ENCODE data around the gene WDR18.
"Not testable (repeated sequence)": the region's sequence is repeated elsewhere in the genome, so short reads cannot be mapped to it uniquely, and the experiment has no call there.

Gene WDR18

GRCh38 chr19:954672-955494 lies 29.3 kb upstream of the WDR18 start:
- no peak overlapping the region for H3K4me3 ChIP-seq (replicated peaks in 1 of 2; ENCODE audit: low read depth in 2 of 2, low read length in 2 of 2)
- DNase-seq (ENCODE audit: low read depth in 2 of 2) = no peak
- no peak for TF ChIP-seq CTCF (IDR thresholded peaks at IDR 0.05; ENCODE audit: low read depth, low read length)

- no peak overlapping the region for H3K4me3 ChIP-seq (replicated peaks in 1 of 2; ENCODE audit: low read depth in 2 of 2, low read length in 2 of 2)
- DNase-seq (ENCODE audit: low read depth in 2 of 2) = no peak
- TF ChIP-seq CTCF (IDR thresholded peaks at IDR 0.05; ENCODE audit: low read depth, low read length) = no peak
These were observed 28.1 kb upstream of the WDR18 start for GRCh38 chr19:955803-956765.

- DNase-seq (ENCODE audit: low read depth in 2 of 2) = no peak
- H3K4me3 ChIP-seq (replicated peaks in 1 of 2; ENCODE audit: low read depth in 2 of 2, low read length in 2 of 2) = no peak overlapping the region
- TF ChIP-seq CTCF (IDR thresholded peaks at IDR 0.05; ENCODE audit: low read depth, low read length) = no peak
These were observed 27.2 kb upstream of the WDR18 start for GRCh38 chr19:956766-957440.

- not testable (repeated sequence) for H3K4me3 ChIP-seq (replicated peaks in 1 of 2; ENCODE audit: low read depth in 2 of 2, low read length in 2 of 2); DNase-seq (ENCODE audit: low read depth in 2 of 2)
These were observed 26.6 kb upstream of the WDR18 start for GRCh38 chr19:957578-957977.

GRCh38 chr19:958967-959855 lies 24.9 kb upstream of the WDR18 start:
- no peak overlapping the region for H3K4me3 ChIP-seq (replicated peaks in 1 of 2; ENCODE audit: low read depth in 2 of 2, low read length in 2 of 2)
- TF ChIP-seq CTCF (IDR thresholded peaks at IDR 0.05; ENCODE audit: low read depth, low read length) = no peak
- DNase-seq (ENCODE audit: low read depth in 2 of 2) = peak in 1 of 2 donors; percentile 44

GRCh38 chr19:960020-960419 lies 24.1 kb upstream of the WDR18 start:
- no peak for DNase-seq (ENCODE audit: low read depth in 2 of 2)
- no peak overlapping the region for H3K4me3 ChIP-seq (replicated peaks in 1 of 2; ENCODE audit: low read depth in 2 of 2, low read length in 2 of 2)
- no peak for TF ChIP-seq CTCF (IDR thresholded peaks at IDR 0.05; ENCODE audit: low read depth, low read length)

All from cardiac fibroblast (primary cell).